Effector memory CD8-positive, alpha-beta T cell (primary cell): ENCODE data around the gene KCNMA1.

Source experiments
- ATAC-seq: fragments of 150-1000 bp; cut with Tn5 transposase; replicated peaks from 2 replicates; pipeline ENCODE4 v1.10.0; 2021; ENCODE audit warnings: mild to moderate bottlenecking, moderate library complexity
- DNase-seq, 3 experiments: peaks; one replicate each; pipeline ENCODE4 v3.0.0; 2021
- H3K27ac Mint-ChIP-seq, 2 donors: one replicate each; pipeline ENCODE4 v1.8.0; 2022; ENCODE audit warnings: mild to moderate bottlenecking in 2 of 2, mixed read lengths in 2 of 2, moderate library complexity in 2 of 2
- H3K27me3 Mint-ChIP-seq, 2 donors: one replicate each; pipeline ENCODE4 v1.8.0; 2022; ENCODE audit warnings: mixed read lengths in 2 of 2
- H3K36me3 Mint-ChIP-seq: one replicate; pipeline ENCODE4 v1.8.0; 2022; ENCODE audit warnings: mild to moderate bottlenecking, moderate library complexity, mixed read lengths; ENCODE audit not compliant: insufficient read depth
- H3K4me1 Mint-ChIP-seq, 2 donors: one replicate each; pipeline ENCODE4 v1.8.0; 2022; ENCODE audit warnings: low read depth in 2 of 2, mixed read lengths in 2 of 2
- H3K4me3 Mint-ChIP-seq, 2 donors: one replicate each; pipeline ENCODE4 v1.8.0; 2022; ENCODE audit warnings: mild to moderate bottlenecking in 2 of 2, mixed read lengths in 2 of 2, moderate library complexity in 2 of 2
- H3K9me3 Mint-ChIP-seq, 2 donors: one replicate each; pipeline ENCODE4 v1.8.0; 2022; ENCODE audit warnings: mixed read lengths in 2 of 2

KCNMA1 gene

GRCh38 chr10:77479586-77479985 lies 158.0 kb downstream of the KCNMA1 start:
- H3K4me3 Mint-ChIP-seq, result no peak overlapping the region
- ATAC-seq (no peak), DNase-seq (no peak)
- no peaks in the 10 kb centered on the region for H3K36me3 Mint-ChIP-seq
- H3K27ac Mint-ChIP-seq, result no peak overlapping the region
- H3K9me3 Mint-ChIP-seq, result no peaks in the 10 kb centered on the region
- no peaks in the 10 kb centered on the region for H3K4me1 Mint-ChIP-seq
- H3K27me3 Mint-ChIP-seq, result peaks cover 16 to 21% of the 10 kb centered on the region in 2 donors

- ATAC-seq (no peak), DNase-seq (no peak)
- Mint-ChIP-seq H3K9me3 (no peaks in the 10 kb centered on the region), H3K4me1 (no peaks in the 10 kb centered on the region), H3K27me3 (peaks cover 16 to 21% of the 10 kb centered on the region in 2 donors), H3K4me3 (no peak overlapping the region), H3K27ac (peak overlapping the region in 1 of 2 donors; percentile 62), H3K36me3 (no peaks in the 10 kb centered on the region)
Measured at GRCh38 chr10:77478962-77479359, 158.6 kb downstream of the KCNMA1 start.

GRCh38 chr10:77478247-77478961 lies 159.2 kb downstream of the KCNMA1 start:
- DNase-seq (no peak), ATAC-seq (no peak)
- no peaks in the 10 kb centered on the region for H3K36me3 Mint-ChIP-seq
- no peaks in the 10 kb centered on the region for H3K4me1 Mint-ChIP-seq
- no peak overlapping the region for H3K4me3 Mint-ChIP-seq
- H3K9me3 Mint-ChIP-seq, result no peaks in the 10 kb centered on the region
- peaks cover 14 to 17% of the 10 kb centered on the region in 2 donors for H3K27me3 Mint-ChIP-seq
- no peak overlapping the region for H3K27ac Mint-ChIP-seq

- H3K4me1 Mint-ChIP-seq, result no peaks in the 10 kb centered on the region
- no peaks in the 10 kb centered on the region for H3K36me3 Mint-ChIP-seq
- no peak for DNase-seq
- no peak for ATAC-seq
- H3K9me3 Mint-ChIP-seq, result no peaks in the 10 kb centered on the region
- no peak overlapping the region for H3K27ac Mint-ChIP-seq
- peaks cover 10 to 12% of the 10 kb centered on the region in 2 donors for H3K27me3 Mint-ChIP-seq
- no peak overlapping the region for H3K4me3 Mint-ChIP-seq
Measured at GRCh38 chr10:77475522-77475921, 162.1 kb downstream of the KCNMA1 start.

- DNase-seq, result no peak
- Mint-ChIP-seq H3K27ac (no peak overlapping the region), H3K27me3 (peaks cover 6 to 10% of the 10 kb centered on the region in 2 donors), H3K4me3 (no peak overlapping the region), H3K4me1 (no peaks in the 10 kb centered on the region), H3K9me3 (no peaks in the 10 kb centered on the region), H3K36me3 (no peaks in the 10 kb centered on the region)
- no peak for ATAC-seq
Measured at GRCh38 chr10:77474939-77475338, 162.7 kb downstream of the KCNMA1 start.

GRCh38 chr10:77474386-77474785 lies 163.2 kb downstream of the KCNMA1 start:
- H3K9me3 Mint-ChIP-seq, result no peaks in the 10 kb centered on the region
- H3K27me3 Mint-ChIP-seq, result peaks cover under 1 to 7% of the 10 kb centered on the region in 2 donors
- ATAC-seq (no peak), DNase-seq (no peak)
- no peak overlapping the region for H3K27ac Mint-ChIP-seq
- no peak overlapping the region for H3K4me3 Mint-ChIP-seq
- H3K4me1 Mint-ChIP-seq, result no peaks in the 10 kb centered on the region
- no peaks in the 10 kb centered on the region for H3K36me3 Mint-ChIP-seq

- Mint-ChIP-seq H3K4me3 (no peak overlapping the region), H3K9me3 (no peaks in the 10 kb centered on the region), H3K27ac (no peak overlapping the region), H3K4me1 (no peaks in the 10 kb centered on the region), H3K27me3 (no peaks in the 10 kb centered on the region), H3K36me3 (no peaks in the 10 kb centered on the region)
- no peak for DNase-seq
- no peak for ATAC-seq
Measured at GRCh38 chr10:77472146-77472545, 165.5 kb downstream of the KCNMA1 start.

- DNase-seq, result no peak
- Mint-ChIP-seq H3K36me3 (no peaks in the 10 kb centered on the region), H3K9me3 (no peaks in the 10 kb centered on the region), H3K4me1 (no peaks in the 10 kb centered on the region), H3K27me3 (no peaks in the 10 kb centered on the region), H3K27ac (no peak overlapping the region), H3K4me3 (no peak overlapping the region)
- no peak for ATAC-seq
Measured at GRCh38 chr10:77471069-77471536, 166.5 kb downstream of the KCNMA1 start.

- no peak for DNase-seq
Measured at GRCh38 chr10:77467422-77467963, 170.1 kb downstream of the KCNMA1 start.

GRCh38 chr10:77463967-77464745 lies 173.5 kb downstream of the KCNMA1 start:
- no peak for ATAC-seq
- Mint-ChIP-seq H3K4me3 (no peak overlapping the region), H3K9me3 (no peaks in the 10 kb centered on the region), H3K4me1 (no peaks in the 10 kb centered on the region), H3K36me3 (no peaks in the 10 kb centered on the region), H3K27me3 (peaks cover 13 to 25% of the 10 kb centered on the region in 2 donors), H3K27ac (no peak overlapping the region)
- no peak for DNase-seq

More at GRCh38 chr10:77467422-77467963, 170.1 kb downstream of the KCNMA1 start:
- no peak for ATAC-seq
- H3K4me1 Mint-ChIP-seq, result no peaks in the 10 kb centered on the region
- H3K9me3 Mint-ChIP-seq, result no peaks in the 10 kb centered on the region
- no peak overlapping the region for H3K27ac Mint-ChIP-seq
- H3K4me3 Mint-ChIP-seq, result no peak overlapping the region
- no peaks in the 10 kb centered on the region for H3K36me3 Mint-ChIP-seq
- no peaks in the 10 kb centered on the region for H3K27me3 Mint-ChIP-seq

- peaks cover 19 to 31% of the 10 kb centered on the region in 2 donors for H3K27me3 Mint-ChIP-seq
- no peaks in the 10 kb centered on the region for H3K9me3 Mint-ChIP-seq
- H3K4me3 Mint-ChIP-seq, result no peak overlapping the region
- H3K27ac Mint-ChIP-seq, result no peak overlapping the region
- no peaks in the 10 kb centered on the region for H3K36me3 Mint-ChIP-seq
- DNase-seq (no peak), ATAC-seq (no peak)
- no peaks in the 10 kb centered on the region for H3K4me1 Mint-ChIP-seq
Measured at GRCh38 chr10:77463499-77463898, 174.1 kb downstream of the KCNMA1 start.

- H3K27ac Mint-ChIP-seq, result no peak overlapping the region
Measured at GRCh38 chr10:77461636-77462296, 175.8 kb downstream of the KCNMA1 start.

GRCh38 chr10:77459905-77460304 lies 177.7 kb downstream of the KCNMA1 start:
- ATAC-seq (no peak), DNase-seq (no peak)
- Mint-ChIP-seq H3K27me3 (peaks cover 25 to 59% of the 10 kb centered on the region in 2 donors), H3K36me3 (no peaks in the 10 kb centered on the region), H3K9me3 (no peaks in the 10 kb centered on the region), H3K4me1 (no peaks in the 10 kb centered on the region), H3K27ac (no peak overlapping the region), H3K4me3 (no peak overlapping the region)

More at GRCh38 chr10:77461636-77462296, 175.8 kb downstream of the KCNMA1 start:
- no peak for ATAC-seq
- no peaks in the 10 kb centered on the region for H3K4me1 Mint-ChIP-seq
- no peaks in the 10 kb centered on the region for H3K36me3 Mint-ChIP-seq
- DNase-seq, result no peak
- H3K9me3 Mint-ChIP-seq, result no peaks in the 10 kb centered on the region
- H3K27me3 Mint-ChIP-seq, result peaks cover 19 to 49% of the 10 kb centered on the region in 2 donors
- no peak overlapping the region for H3K4me3 Mint-ChIP-seq
